Transverse colon (tissue), 4 donors: Measurements from ENCODE around the gene PIGN. TPM values are rescaled to one million over a fixed set of nuclear protein-coding genes. Genes with fewer than 3 reads are reported as not detected.
A peak's percentile ranks its signal among the peaks of the same experiment; 100 is the strongest.

Experiments
- DNase-seq: peaks from one replicate; pipeline ENCODE4 v3.0.0-alpha.2; 2019
- H3K27ac ChIP-seq, 4 donors: fragments of 200-600 bp; sonication (generic); 2 replicates each; pipeline ENCODE4 v1.5.1; 2016 to 2018; ENCODE audit warnings: inconsistent platforms in 4 of 4
- H3K27me3 ChIP-seq: fragments of 200-600 bp; sonication (generic); 2 replicates; pipeline ENCODE4 v1.5.1; 2017; ENCODE audit warnings: inconsistent platforms
- H3K36me3 ChIP-seq, 4 donors: fragments of 200-600 bp; sonication (generic); 2 replicates each; pipeline ENCODE4 v1.5.1; 2017 to 2019; ENCODE audit warnings: inconsistent platforms in 4 of 4
- H3K4me1 ChIP-seq, 4 donors: fragments of 200-600 bp; sonication (generic); 2 replicates each; pipeline ENCODE4 v1.5.1; 2017 to 2020; ENCODE audit warnings: inconsistent platforms in 4 of 4
- H3K4me3 ChIP-seq, 4 donors: fragments of 200-600 bp; sonication (generic); 1 replicate in 1 of 4; 2 replicates in 3 of 4; pipeline versions ENCODE4 v1.5.1 to v1.6.1; 2017 to 2019; ENCODE audit warnings: inconsistent platforms in 4 of 4
- H3K9me3 ChIP-seq, 2 donors: fragments of 200-600 bp; sonication (generic); 2 replicates each; pipeline ENCODE4 v1.5.1; 2017 to 2019; ENCODE audit warnings: inconsistent platforms in 2 of 2
- EP300 ChIP-seq: sonication (generic); formaldehyde crosslinking; IDR thresholded peaks from one replicate; pipeline ENCODE4 v1.6.1; 2017; ENCODE audit warnings: antibody characterized with exemption, low read depth
- POLR2A ChIP-seq: fragments of 450-650 bp; IDR thresholded peaks from one replicate; pipeline ENCODE4 v1.6.1; 2016; ENCODE audit warnings: antibody characterized with exemption, mild to moderate bottlenecking, moderate library complexity
- POLR2AphosphoS5 ChIP-seq, 3 donors: sonication (generic); formaldehyde crosslinking; IDR thresholded peaks; one replicate each; pipeline ENCODE4 v1.6.1; 2016; ENCODE audit warnings: antibody characterized with exemption in 3 of 3
- WGBS, 2 donors: methylation state at CpG; one replicate each; pipeline ENCODE4 v1.1.5; 2018; ENCODE audit warnings: low coverage in 1 of 2; 5-methylcytosine and 5-hydroxymethylcytosine counted together
- in situ Hi-C, 4 donors: fragments of 200-750 bp; cut with MboI; loops; one replicate each; pipeline versions ENCODE4 v1.15.0 to v1.15.1; 2017; ENCODE audit warnings: low sequenced_read_pairs in 3 of 4, low pct_ligation_motif_present in 1 of 4, low pct_unique_long_range_greater_than_20kb in 1 of 4
- intact Hi-C: fragments of 100-400 bp; cut with DNase I; formaldehyde crosslinking; loops from one replicate; pipeline ENCODE4 v1.15.1; 2023; ENCODE audit warnings: low total_unique reads
- total RNA-seq, 4 donors: library from RNA; depleted of rRNA; stranded (reverse); fragments of >200 nt; gene quantifications; one replicate each; pipeline ENCODE4 v1.1.0, GENCODE V29; 2016
- TF ChIP-seq, protein P1 (sequence below), 5 experiments: fragments of 200-600 bp in 3 of 5; fragments of 450-650 bp in 2 of 5; sonication (generic) in 3 of 5; IDR thresholded peaks; 1 replicate in 2 of 5; 2 replicates in 3 of 5; pipeline ENCODE4 v1.5.1; 2016 to 2017; ENCODE audit warnings: antibody characterized with exemption in 5 of 5, inconsistent platforms in 3 of 5, mild to moderate bottlenecking in 2 of 5, moderate library complexity in 1 of 5

Gene PIGN
- total RNA-seq, result 100 to 1,000 TPM in 1 of 4 donors, 10 to 100 TPM in 3; 15.3 to 105 (median 42.3) TPM

DNA sequence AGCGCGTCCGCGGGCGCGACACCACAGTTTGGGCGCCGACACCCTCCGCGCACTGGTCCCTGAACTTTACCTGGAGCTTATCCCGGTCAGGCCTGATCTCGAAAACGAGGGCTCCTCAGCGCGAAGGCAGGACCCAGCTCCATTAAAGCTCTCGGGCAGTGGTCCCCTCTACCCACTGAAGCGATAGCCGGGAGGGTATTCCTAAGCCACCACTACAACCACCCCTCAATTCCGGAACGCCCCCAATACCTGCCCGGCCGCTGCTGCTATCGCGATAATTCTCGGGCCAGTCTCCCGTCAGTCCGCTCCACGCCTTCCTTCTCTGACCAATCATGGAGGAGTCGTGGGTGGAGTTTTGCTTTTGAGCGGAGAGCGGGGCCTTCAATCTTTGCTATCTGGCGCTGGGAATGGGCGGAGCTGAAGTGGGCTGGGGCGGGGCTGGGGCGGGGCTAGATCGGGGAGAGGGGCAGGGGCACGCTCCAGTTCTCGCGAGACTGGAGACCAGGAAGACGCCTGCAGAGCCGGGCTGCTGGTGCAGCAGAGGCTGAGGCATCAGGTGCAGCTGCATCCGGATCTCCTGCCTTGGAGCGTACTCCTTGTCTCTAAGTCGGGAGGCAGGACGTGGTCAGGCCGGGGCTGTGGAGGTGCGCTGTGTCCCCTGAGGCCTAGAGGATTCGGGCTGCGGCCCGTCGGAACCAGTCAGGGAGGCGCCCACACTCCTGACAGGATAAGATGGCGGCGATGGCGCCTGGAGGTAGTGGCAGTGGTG is at the start of gene PIGN, which contains the start of gene RELCH:
Gene PIGN (minus strand): TSS at position 283 of the 769 bp plus-strand sequence. CDS start 25,703 bp downstream, outside the sequence.
Gene RELCH (plus strand): TSS at position 482 of the 769 bp plus-strand sequence. CDS start 251 bp downstream, at position 733.
- peak within 1 kb of the TSS; percentile 83 to 91 (median 86) for H3K4me3 ChIP-seq
- no peaks in the 10 kb centered on the region for H3K27me3 ChIP-seq
- peak; percentile 96 for DNase-seq
- TF ChIP-seq POLR2AphosphoS5 (IDR thresholded peaks at IDR 0.05) (peak; percentile 91 to 98 (median 97)), POLR2A (peak; percentile 95)
- TF ChIP-seq, protein P1, sequence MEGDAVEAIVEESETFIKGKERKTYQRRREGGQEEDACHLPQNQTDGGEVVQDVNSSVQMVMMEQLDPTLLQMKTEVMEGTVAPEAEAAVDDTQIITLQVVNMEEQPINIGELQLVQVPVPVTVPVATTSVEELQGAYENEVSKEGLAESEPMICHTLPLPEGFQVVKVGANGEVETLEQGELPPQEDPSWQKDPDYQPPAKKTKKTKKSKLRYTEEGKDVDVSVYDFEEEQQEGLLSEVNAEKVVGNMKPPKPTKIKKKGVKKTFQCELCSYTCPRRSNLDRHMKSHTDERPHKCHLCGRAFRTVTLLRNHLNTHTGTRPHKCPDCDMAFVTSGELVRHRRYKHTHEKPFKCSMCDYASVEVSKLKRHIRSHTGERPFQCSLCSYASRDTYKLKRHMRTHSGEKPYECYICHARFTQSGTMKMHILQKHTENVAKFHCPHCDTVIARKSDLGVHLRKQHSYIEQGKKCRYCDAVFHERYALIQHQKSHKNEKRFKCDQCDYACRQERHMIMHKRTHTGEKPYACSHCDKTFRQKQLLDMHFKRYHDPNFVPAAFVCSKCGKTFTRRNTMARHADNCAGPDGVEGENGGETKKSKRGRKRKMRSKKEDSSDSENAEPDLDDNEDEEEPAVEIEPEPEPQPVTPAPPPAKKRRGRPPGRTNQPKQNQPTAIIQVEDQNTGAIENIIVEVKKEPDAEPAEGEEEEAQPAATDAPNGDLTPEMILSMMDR (IDR thresholded peaks at IDR 0.05), result no peak
- H3K4me1 ChIP-seq, result peaks cover 8 to 49% (median 25%) of the 10 kb centered on the region in 4 donors
- 1% methylated on average over 47 of the region's 55 CpGs; no CpG with 5 or more reads in 1 of the 2 donors for WGBS, 2 donors
- H3K27ac ChIP-seq, result peak within 1 kb of the TSS; percentile 86 to 94 (median 91)
- intact Hi-C loops, result loop anchor here (10.0 kb wide), 1 partner anchor 58 kb away; no protein-coding TSS in a partner anchor
- in situ Hi-C loops, result loop anchor here (5.0 to 25.0 kb wide), 6 partner anchors 58 to 525 kb away; partner anchors contain the start of gene PHLPP1 (in 1 of the 4)
- no peaks in the 10 kb centered on the region for H3K9me3 ChIP-seq
- H3K36me3 ChIP-seq, result no peaks in the 10 kb centered on the region

- WGBS, 2 donors, result 89 to 92% methylated on average over 1 of the region's 1 CpG
- in situ Hi-C loops, result no loop called here
- no peak for DNase-seq
- Histone ChIP-seq H3K9me3 (no peaks in the 10 kb centered on the region), H3K27ac (no peak overlapping the region), H3K27me3 (no peaks in the 10 kb centered on the region), H3K4me3 (no peak overlapping the region), H3K4me1 (no peaks in the 10 kb centered on the region), H3K36me3 (peaks cover 0 to 53% (median under 1%) of the 10 kb centered on the region in 4 donors)
- TF ChIP-seq POLR2AphosphoS5 (IDR thresholded peaks at IDR 0.05) (no peak), EP300 (no peak), POLR2A (no peak)
- TF ChIP-seq, protein P1 (IDR thresholded peaks at IDR 0.05), result no peak
- intact Hi-C loops, result no loop called here
These were observed 49.4 kb upstream of the PIGN start for GRCh38 chr18:62236252-62236651.

GRCh38 chr18:62226047-62226446 is 39.2 kb upstream of the PIGN start:
- in situ Hi-C loops (no loop called here), intact Hi-C loops (no loop called here)
- Histone ChIP-seq H3K4me3 (no peak overlapping the region), H3K27ac (no peak overlapping the region), H3K27me3 (no peaks in the 10 kb centered on the region), H3K36me3 (peaks cover 0 to 68% (median 31%) of the 10 kb centered on the region in 4 donors), H3K9me3 (no peaks in the 10 kb centered on the region), H3K4me1 (peaks cover 0 to 5% (median 0%) of the 10 kb centered on the region in 4 donors)
- DNase-seq, result no peak
- TF ChIP-seq POLR2A, result no peak
- TF ChIP-seq, protein P1 (IDR thresholded peaks at IDR 0.05), result no peak
- no peak for TF ChIP-seq EP300
- TF ChIP-seq POLR2AphosphoS5 (IDR thresholded peaks at IDR 0.05), result no peak
- WGBS, 2 donors, result 86% methylated on average over 3 of the region's 3 CpGs

DNA sequence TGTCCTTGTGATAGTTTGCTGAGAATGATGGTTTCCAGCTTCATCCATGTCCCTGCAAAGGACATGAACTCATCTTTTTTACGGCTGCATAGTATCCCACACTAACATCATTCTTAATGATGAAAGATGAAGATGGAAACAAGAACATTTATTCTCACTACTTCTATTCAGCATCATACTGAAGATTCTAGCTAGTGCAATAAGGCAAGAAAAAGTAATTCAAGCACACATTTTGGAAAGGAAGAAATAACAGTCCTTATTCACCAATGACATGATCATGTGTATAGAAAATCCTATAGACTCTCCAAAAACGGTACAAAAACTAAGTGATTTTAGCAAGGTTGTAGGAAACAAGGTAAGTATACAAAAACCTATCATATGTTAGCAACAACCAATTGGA is 37.4 kb upstream of the PIGN start:
- no peaks in the 10 kb centered on the region for H3K9me3 ChIP-seq
- no peaks in the 10 kb centered on the region for H3K27me3 ChIP-seq
- peaks cover 0 to 5% (median 0%) of the 10 kb centered on the region in 4 donors for H3K4me1 ChIP-seq
- WGBS, 2 donors, result 95 to 96% methylated on average over 2 of the region's 2 CpGs
- in situ Hi-C loops, result no loop called here
- no peak overlapping the region for H3K4me3 ChIP-seq
- TF ChIP-seq POLR2AphosphoS5 (IDR thresholded peaks at IDR 0.05) (no peak), POLR2A (no peak), EP300 (no peak)
- TF ChIP-seq, protein P1 (IDR thresholded peaks at IDR 0.05), result no peak
- intact Hi-C loops, result no loop called here
- no peak for DNase-seq
- H3K36me3 ChIP-seq, result peaks cover 0 to 56% (median 25%) of the 10 kb centered on the region in 4 donors
- no peak overlapping the region for H3K27ac ChIP-seq
